ENCODE data around the gene NEK7. TPM values are rescaled to one million over a fixed set of nuclear protein-coding genes. Genes with fewer than 3 reads are reported as not detected.

The NEK7 gene
- total RNA-seq, 1 donor: 376 TPM

GRCh38 chr1:198165927-198166647 lies 9.3 kb downstream of the NEK7 start:
- Histone ChIP-seq H3K36me3 (ENCODE audit: insufficient read depth, low read length) (peaks cover 21% of the 10 kb centered on the region), H3K79me2 (ENCODE audit: insufficient read depth, low read length) (peaks cover 100% of the 10 kb centered on the region), H4K20me1 (ENCODE audit: insufficient read depth, low read length) (peaks cover 90% of the 10 kb centered on the region), H2AFZ (ENCODE audit: low read length) (no peak overlapping the region), H3K9me3 (ENCODE audit: low read depth, low read length) (no peaks in the 10 kb centered on the region), H3K4me3 (ENCODE audit: insufficient read depth, low read length) (no peak overlapping the region), H3K4me2 (ENCODE audit: insufficient read depth, low read length) (no peak overlapping the region), H3K4me1 (ENCODE audit: insufficient read depth, low read length) (peaks cover 54% of the 10 kb centered on the region), H3K27ac (ENCODE audit: low read depth, low read length) (peak overlapping the region; percentile 75), H3K27me3 (ENCODE audit: insufficient read depth, low read length) (no peaks in the 10 kb centered on the region)
- DNase-seq (ENCODE audit: insufficient read length, low spot score, missing footprints): no peak
- TF ChIP-seq CTCF (IDR thresholded peaks at IDR 0.05; ENCODE audit: extremely low read depth, low read depth, low read length): no peak

- peaks cover 100% of the 10 kb centered on the region for H3K79me2 ChIP-seq (ENCODE audit: insufficient read depth, low read length)
- H4K20me1 ChIP-seq (ENCODE audit: insufficient read depth, low read length): peaks cover 86% of the 10 kb centered on the region
- no peak overlapping the region for H2AFZ ChIP-seq (ENCODE audit: low read length)
- peaks cover 20% of the 10 kb centered on the region for H3K36me3 ChIP-seq (ENCODE audit: insufficient read depth, low read length)
- peaks cover 55% of the 10 kb centered on the region for H3K4me1 ChIP-seq (ENCODE audit: insufficient read depth, low read length)
- no peak overlapping the region for H3K4me2 ChIP-seq (ENCODE audit: insufficient read depth, low read length)
- peak overlapping the region; percentile 75 for H3K27ac ChIP-seq (ENCODE audit: low read depth, low read length)
- DNase-seq (ENCODE audit: insufficient read length, low spot score, missing footprints): no peak
- no peak overlapping the region for H3K4me3 ChIP-seq (ENCODE audit: insufficient read depth, low read length)
- H3K9me3 ChIP-seq (ENCODE audit: low read depth, low read length): no peaks in the 10 kb centered on the region
- no peaks in the 10 kb centered on the region for H3K27me3 ChIP-seq (ENCODE audit: insufficient read depth, low read length)
- TF ChIP-seq CTCF (IDR thresholded peaks at IDR 0.05; ENCODE audit: extremely low read depth, low read depth, low read length): no peak
Observed at GRCh38 chr1:198166900-198167299, 10.1 kb downstream of the NEK7 start.

GRCh38 chr1:198167436-198167934 lies 10.7 kb downstream of the NEK7 start:
- Histone ChIP-seq H3K27ac (ENCODE audit: low read depth, low read length) (peak overlapping the region; percentile 75), H4K20me1 (ENCODE audit: insufficient read depth, low read length) (peaks cover 86% of the 10 kb centered on the region), H3K4me3 (ENCODE audit: insufficient read depth, low read length) (no peak overlapping the region), H2AFZ (ENCODE audit: low read length) (no peak overlapping the region), H3K79me2 (ENCODE audit: insufficient read depth, low read length) (peaks cover 100% of the 10 kb centered on the region), H3K36me3 (ENCODE audit: insufficient read depth, low read length) (peaks cover 16% of the 10 kb centered on the region), H3K27me3 (ENCODE audit: insufficient read depth, low read length) (no peaks in the 10 kb centered on the region), H3K4me1 (ENCODE audit: insufficient read depth, low read length) (peaks cover 54% of the 10 kb centered on the region), H3K4me2 (ENCODE audit: insufficient read depth, low read length) (peak overlapping the region; percentile 61), H3K9me3 (ENCODE audit: low read depth, low read length) (no peaks in the 10 kb centered on the region)
- DNase-seq (ENCODE audit: insufficient read length, low spot score, missing footprints): no peak
- no peak for TF ChIP-seq CTCF (IDR thresholded peaks at IDR 0.05; ENCODE audit: extremely low read depth, low read depth, low read length)

GRCh38 chr1:198168227-198168626 lies 11.4 kb downstream of the NEK7 start:
- peaks cover 100% of the 10 kb centered on the region for H3K79me2 ChIP-seq (ENCODE audit: insufficient read depth, low read length)
- H3K27ac ChIP-seq (ENCODE audit: low read depth, low read length): peak overlapping the region; percentile 75
- peaks cover 16% of the 10 kb centered on the region for H3K36me3 ChIP-seq (ENCODE audit: insufficient read depth, low read length)
- peak overlapping the region; percentile 4 for H3K4me3 ChIP-seq (ENCODE audit: insufficient read depth, low read length)
- DNase-seq (ENCODE audit: insufficient read length, low spot score, missing footprints): no peak
- H3K4me2 ChIP-seq (ENCODE audit: insufficient read depth, low read length): peak overlapping the region; percentile 61
- peaks cover 58% of the 10 kb centered on the region for H3K4me1 ChIP-seq (ENCODE audit: insufficient read depth, low read length)
- no peaks in the 10 kb centered on the region for H3K9me3 ChIP-seq (ENCODE audit: low read depth, low read length)
- peaks cover 86% of the 10 kb centered on the region for H4K20me1 ChIP-seq (ENCODE audit: insufficient read depth, low read length)
- H3K27me3 ChIP-seq (ENCODE audit: insufficient read depth, low read length): no peaks in the 10 kb centered on the region
- H2AFZ ChIP-seq (ENCODE audit: low read length): no peak overlapping the region
- no peak for TF ChIP-seq CTCF (IDR thresholded peaks at IDR 0.05; ENCODE audit: extremely low read depth, low read depth, low read length)
